ENCODE data around the gene KLF1. TPM values are rescaled to one million over a fixed set of nuclear protein-coding genes. Genes with fewer than 3 reads are reported as not detected.

Gene KLF1
- total and polyA plus RNA-seq, 2 of the 13 experiments (the other 11 are each of a cell fraction or from before 2014, with no cell fraction given): not detected

DNA sequence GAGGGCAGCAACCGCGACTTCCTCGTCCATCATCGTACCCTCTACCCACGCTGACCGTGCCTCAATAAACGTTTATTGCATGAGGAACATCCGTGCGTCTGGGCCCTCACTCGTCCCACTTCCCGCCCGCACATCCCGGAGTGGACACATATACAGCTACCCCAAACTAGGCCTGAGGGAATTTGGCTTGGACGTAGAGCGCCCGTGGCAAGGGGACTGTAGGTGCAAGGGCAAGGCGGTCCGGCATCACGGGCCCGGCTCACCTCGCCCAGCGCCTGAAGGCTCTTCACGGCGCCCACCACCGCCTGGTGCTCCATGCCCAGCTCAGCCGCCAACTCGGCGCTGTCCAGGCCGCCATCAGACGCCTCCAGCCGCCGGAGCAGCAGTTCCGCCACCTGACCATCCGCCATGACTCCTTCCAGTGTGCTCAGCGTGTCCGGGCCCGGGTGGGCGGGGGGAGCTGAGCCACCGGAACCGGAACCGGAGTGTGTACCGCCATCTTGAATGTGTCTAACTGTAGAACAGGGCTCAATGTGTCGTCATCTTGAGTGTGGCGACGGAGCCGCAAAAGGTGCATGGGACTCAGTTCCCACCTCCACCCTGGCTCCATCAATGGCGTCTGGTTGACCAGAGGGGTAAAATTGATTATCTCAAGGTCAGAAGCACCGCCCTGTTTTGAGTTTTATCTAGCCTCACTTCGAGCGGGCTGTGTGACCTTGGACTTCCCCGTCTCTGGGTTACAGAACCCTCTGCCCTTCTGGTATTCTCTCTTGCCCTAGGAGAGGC is 46.5 kb upstream of the KLF1 start, which contains the start of gene FARSA (continued):
- no peak for TF ChIP-seq ZNF672 (CRISPR knock-in tag; IDR thresholded peaks at IDR 0.05)
- TF ChIP-seq FOXM1 (CRISPR knock-in tag; IDR thresholded peaks at IDR 0.05): no peak
- 0 out of 2 replicates have a peak, but pooled peaks have one; percentile 48 for TF ChIP-seq ZNF451 (CRISPR knock-in tag; IDR thresholded peaks at IDR 0.05)
- TF ChIP-seq, protein P1, sequence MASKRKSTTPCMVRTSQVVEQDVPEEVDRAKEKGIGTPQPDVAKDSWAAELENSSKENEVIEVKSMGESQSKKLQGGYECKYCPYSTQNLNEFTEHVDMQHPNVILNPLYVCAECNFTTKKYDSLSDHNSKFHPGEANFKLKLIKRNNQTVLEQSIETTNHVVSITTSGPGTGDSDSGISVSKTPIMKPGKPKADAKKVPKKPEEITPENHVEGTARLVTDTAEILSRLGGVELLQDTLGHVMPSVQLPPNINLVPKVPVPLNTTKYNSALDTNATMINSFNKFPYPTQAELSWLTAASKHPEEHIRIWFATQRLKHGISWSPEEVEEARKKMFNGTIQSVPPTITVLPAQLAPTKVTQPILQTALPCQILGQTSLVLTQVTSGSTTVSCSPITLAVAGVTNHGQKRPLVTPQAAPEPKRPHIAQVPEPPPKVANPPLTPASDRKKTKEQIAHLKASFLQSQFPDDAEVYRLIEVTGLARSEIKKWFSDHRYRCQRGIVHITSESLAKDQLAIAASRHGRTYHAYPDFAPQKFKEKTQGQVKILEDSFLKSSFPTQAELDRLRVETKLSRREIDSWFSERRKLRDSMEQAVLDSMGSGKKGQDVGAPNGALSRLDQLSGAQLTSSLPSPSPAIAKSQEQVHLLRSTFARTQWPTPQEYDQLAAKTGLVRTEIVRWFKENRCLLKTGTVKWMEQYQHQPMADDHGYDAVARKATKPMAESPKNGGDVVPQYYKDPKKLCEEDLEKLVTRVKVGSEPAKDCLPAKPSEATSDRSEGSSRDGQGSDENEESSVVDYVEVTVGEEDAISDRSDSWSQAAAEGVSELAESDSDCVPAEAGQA (IDR thresholded peaks at IDR 0.05; ENCODE audit: low read depth): peak; percentile 97
- TF ChIP-seq, protein P1 (CRISPR knock-in tag; IDR thresholded peaks at IDR 0.05; ENCODE audit: borderline replicate concordance): no peak
- TF ChIP-seq, protein P2, sequence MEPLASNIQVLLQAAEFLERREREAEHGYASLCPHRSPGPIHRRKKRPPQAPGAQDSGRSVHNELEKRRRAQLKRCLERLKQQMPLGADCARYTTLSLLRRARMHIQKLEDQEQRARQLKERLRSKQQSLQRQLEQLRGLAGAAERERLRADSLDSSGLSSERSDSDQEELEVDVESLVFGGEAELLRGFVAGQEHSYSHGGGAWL (CRISPR knock-in tag; IDR thresholded peaks at IDR 0.05): peak; percentile 81
- TF ChIP-seq DNMT3B (CRISPR knock-in tag; conservative IDR thresholded peaks at IDR 0.05): no peak
- TF ChIP-seq JUNB (CRISPR knock-in tag; IDR thresholded peaks at IDR 0.05; ENCODE audit: borderline replicate concordance): no peak
- peak; percentile 97 for TF ChIP-seq SAP130 (CRISPR knock-in tag; IDR thresholded peaks at IDR 0.05; ENCODE audit: low read depth)
- TF ChIP-seq FOXK1 (CRISPR knock-in tag; IDR thresholded peaks at IDR 0.05; ENCODE audit: borderline replicate concordance, low read depth): peak; percentile 69
- TF ChIP-seq ZNF589 (CRISPR knock-in tag; conservative IDR thresholded peaks at IDR 0.05): peak; percentile 71; the same call in 1 of the 2 replicates
- TF ChIP-seq, protein P3, sequence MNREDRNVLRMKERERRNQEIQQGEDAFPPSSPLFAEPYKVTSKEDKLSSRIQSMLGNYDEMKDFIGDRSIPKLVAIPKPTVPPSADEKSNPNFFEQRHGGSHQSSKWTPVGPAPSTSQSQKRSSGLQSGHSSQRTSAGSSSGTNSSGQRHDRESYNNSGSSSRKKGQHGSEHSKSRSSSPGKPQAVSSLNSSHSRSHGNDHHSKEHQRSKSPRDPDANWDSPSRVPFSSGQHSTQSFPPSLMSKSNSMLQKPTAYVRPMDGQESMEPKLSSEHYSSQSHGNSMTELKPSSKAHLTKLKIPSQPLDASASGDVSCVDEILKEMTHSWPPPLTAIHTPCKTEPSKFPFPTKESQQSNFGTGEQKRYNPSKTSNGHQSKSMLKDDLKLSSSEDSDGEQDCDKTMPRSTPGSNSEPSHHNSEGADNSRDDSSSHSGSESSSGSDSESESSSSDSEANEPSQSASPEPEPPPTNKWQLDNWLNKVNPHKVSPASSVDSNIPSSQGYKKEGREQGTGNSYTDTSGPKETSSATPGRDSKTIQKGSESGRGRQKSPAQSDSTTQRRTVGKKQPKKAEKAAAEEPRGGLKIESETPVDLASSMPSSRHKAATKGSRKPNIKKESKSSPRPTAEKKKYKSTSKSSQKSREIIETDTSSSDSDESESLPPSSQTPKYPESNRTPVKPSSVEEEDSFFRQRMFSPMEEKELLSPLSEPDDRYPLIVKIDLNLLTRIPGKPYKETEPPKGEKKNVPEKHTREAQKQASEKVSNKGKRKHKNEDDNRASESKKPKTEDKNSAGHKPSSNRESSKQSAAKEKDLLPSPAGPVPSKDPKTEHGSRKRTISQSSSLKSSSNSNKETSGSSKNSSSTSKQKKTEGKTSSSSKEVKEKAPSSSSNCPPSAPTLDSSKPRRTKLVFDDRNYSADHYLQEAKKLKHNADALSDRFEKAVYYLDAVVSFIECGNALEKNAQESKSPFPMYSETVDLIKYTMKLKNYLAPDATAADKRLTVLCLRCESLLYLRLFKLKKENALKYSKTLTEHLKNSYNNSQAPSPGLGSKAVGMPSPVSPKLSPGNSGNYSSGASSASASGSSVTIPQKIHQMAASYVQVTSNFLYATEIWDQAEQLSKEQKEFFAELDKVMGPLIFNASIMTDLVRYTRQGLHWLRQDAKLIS (CRISPR knock-in tag; IDR thresholded peaks at IDR 0.05): no peak; the same call in 1 of the 2 replicates
- TF ChIP-seq MIXL1 (CRISPR knock-in tag; IDR thresholded peaks at IDR 0.05): no peak
- TF ChIP-seq, protein P4, sequence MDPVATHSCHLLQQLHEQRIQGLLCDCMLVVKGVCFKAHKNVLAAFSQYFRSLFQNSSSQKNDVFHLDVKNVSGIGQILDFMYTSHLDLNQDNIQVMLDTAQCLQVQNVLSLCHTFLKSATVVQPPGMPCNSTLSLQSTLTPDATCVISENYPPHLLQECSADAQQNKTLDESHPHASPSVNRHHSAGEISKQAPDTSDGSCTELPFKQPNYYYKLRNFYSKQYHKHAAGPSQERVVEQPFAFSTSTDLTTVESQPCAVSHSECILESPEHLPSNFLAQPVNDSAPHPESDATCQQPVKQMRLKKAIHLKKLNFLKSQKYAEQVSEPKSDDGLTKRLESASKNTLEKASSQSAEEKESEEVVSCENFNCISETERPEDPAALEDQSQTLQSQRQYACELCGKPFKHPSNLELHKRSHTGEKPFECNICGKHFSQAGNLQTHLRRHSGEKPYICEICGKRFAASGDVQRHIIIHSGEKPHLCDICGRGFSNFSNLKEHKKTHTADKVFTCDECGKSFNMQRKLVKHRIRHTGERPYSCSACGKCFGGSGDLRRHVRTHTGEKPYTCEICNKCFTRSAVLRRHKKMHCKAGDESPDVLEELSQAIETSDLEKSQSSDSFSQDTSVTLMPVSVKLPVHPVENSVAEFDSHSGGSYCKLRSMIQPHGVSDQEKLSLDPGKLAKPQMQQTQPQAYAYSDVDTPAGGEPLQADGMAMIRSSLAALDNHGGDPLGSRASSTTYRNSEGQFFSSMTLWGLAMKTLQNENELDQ (CRISPR knock-in tag; IDR thresholded peaks at IDR 0.05; ENCODE audit: borderline replicate concordance): no peak
- TF ChIP-seq, protein P5, sequence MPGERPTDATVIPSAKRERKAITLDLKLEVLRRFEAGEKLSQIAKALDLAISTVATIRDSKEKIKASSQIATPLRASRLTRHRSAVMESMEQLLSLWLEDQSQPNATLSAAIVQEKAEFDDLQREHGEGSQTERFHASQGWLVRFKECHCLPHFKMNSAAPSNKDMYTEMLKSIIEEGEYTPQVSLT (CRISPR knock-in tag; IDR thresholded peaks at IDR 0.05; ENCODE audit: borderline replicate concordance, low read depth): no peak
- TF ChIP-seq NFKBIZ (CRISPR knock-in tag; IDR thresholded peaks at IDR 0.05): no peak
- peak; percentile 49; the same call in 1 of the 2 replicates for TF ChIP-seq KLF13 (CRISPR knock-in tag; IDR thresholded peaks at IDR 0.05)
